ENCODE data around the gene SENP1.

Gene SENP1

DNA sequence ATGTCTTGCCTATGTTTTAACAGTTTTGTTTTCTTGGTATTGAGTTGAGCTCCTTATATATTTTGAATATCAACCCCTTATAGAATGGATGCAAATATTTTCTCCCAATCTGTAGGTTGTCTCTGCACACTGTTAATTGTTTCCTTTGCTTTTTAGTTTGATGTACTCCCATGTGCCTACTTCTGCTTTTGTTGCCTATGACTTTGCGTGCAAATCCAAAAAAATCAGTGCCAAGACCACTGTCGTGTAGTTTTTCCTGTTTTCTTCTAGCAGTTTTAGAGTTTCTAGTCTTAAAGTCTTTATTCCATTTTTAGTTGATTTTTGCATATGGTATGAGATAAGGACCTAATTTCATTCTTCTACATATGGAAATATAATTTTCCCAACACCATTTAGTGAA is 28.8 kb downstream of the SENP1 start:
- TF ChIP-seq, protein P1, sequence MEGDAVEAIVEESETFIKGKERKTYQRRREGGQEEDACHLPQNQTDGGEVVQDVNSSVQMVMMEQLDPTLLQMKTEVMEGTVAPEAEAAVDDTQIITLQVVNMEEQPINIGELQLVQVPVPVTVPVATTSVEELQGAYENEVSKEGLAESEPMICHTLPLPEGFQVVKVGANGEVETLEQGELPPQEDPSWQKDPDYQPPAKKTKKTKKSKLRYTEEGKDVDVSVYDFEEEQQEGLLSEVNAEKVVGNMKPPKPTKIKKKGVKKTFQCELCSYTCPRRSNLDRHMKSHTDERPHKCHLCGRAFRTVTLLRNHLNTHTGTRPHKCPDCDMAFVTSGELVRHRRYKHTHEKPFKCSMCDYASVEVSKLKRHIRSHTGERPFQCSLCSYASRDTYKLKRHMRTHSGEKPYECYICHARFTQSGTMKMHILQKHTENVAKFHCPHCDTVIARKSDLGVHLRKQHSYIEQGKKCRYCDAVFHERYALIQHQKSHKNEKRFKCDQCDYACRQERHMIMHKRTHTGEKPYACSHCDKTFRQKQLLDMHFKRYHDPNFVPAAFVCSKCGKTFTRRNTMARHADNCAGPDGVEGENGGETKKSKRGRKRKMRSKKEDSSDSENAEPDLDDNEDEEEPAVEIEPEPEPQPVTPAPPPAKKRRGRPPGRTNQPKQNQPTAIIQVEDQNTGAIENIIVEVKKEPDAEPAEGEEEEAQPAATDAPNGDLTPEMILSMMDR (IDR thresholded peaks at IDR 0.05; ENCODE audit: low read depth, low read length, missing control alignments): no peak
- H3K4me3 ChIP-seq (ENCODE audit: low read depth, low read length): no peak overlapping the region
- DNase-seq (ENCODE audit: low read depth): no peak

- no peak for DNase-seq (ENCODE audit: low read depth)
- TF ChIP-seq, protein P1 (IDR thresholded peaks at IDR 0.05; ENCODE audit: low read depth, low read length, missing control alignments): no peak
- H3K4me3 ChIP-seq (ENCODE audit: low read depth, low read length): no peak overlapping the region
Measured at GRCh38 chr12:48075832-48076231, 30.0 kb downstream of the SENP1 start.

DNA sequence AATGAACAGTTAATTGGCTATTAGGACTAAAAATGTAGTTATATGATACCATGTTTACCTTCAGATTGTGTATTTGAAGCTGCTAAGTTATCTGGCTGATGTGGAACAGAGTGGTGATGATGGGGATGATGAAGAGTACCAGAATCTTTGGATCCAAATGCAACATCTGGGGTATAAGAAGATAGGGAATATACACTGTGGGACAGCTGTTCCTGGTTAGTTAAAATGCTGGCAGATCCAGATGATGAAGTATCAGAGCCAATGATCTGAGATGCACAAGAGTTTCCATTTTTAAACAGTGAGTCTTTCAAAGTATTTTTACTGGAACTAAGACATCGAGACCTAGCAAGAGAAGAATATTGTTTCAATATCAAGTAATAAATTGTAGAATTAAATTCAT is 31.6 kb downstream of the SENP1 start:
- no peak for DNase-seq (ENCODE audit: low read depth)
- TF ChIP-seq, protein P1 (IDR thresholded peaks at IDR 0.05; ENCODE audit: low read depth, low read length, missing control alignments): no peak
- H3K4me3 ChIP-seq (ENCODE audit: low read depth, low read length): no peak overlapping the region

DNA sequence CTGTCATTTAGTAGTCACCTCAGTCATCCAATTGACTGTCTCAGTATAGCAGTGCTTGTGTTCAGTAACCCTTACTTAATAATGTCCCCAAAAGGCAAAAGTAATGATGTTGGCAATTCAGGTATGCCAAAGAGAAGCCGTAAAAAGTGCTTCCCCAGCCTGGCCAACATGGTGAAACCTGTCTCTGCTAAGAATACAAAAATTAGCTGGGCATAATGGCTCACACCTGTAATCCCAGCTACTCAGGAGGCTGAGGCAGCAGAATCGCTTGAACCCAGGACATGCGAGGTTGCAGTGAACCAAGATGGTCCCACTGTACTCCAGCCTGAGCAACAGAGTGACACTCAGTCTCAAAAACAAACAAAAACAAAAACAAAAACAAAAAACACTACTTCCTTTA is 33.6 kb downstream of the SENP1 start:
- DNase-seq (ENCODE audit: low read depth): no peak
- H3K4me3 ChIP-seq (ENCODE audit: low read depth, low read length): no peak overlapping the region
- TF ChIP-seq, protein P1 (IDR thresholded peaks at IDR 0.05; ENCODE audit: low read depth, low read length, missing control alignments): no peak

- H3K4me3 ChIP-seq (ENCODE audit: low read depth, low read length): no peak overlapping the region
- TF ChIP-seq, protein P1 (IDR thresholded peaks at IDR 0.05; ENCODE audit: low read depth, low read length, missing control alignments): no peak
- no peak for DNase-seq (ENCODE audit: low read depth)
Measured at GRCh38 chr12:48071808-48072207, 34.1 kb downstream of the SENP1 start.

GRCh38 chr12:48070731-48071130 is 35.1 kb downstream of the SENP1 start:
- TF ChIP-seq, protein P1 (IDR thresholded peaks at IDR 0.05; ENCODE audit: low read depth, low read length, missing control alignments): no peak
- no peak for DNase-seq (ENCODE audit: low read depth)
- H3K4me3 ChIP-seq (ENCODE audit: low read depth, low read length): no peak overlapping the region

DNA sequence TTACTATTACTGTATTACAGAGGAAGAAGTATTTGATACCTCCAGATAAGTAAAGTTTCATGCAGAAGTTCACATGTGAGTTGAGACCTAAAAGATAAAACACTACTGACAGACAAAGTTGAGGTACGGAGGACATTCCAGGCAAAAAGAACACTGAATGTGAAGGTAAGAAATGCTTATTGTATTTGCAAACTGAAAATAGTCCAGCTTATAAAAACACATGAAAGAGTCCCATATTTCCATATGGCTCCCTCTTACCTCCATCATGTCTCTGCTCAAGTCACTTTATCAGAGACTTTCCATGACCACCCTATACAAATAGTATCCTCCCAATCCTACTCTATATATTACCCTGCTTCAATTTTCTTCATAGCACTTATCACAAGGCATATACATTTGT is 35.8 kb downstream of the SENP1 start:
- H3K4me3 ChIP-seq (ENCODE audit: low read depth, low read length): no peak overlapping the region
- DNase-seq (ENCODE audit: low read depth): no peak
- TF ChIP-seq, protein P1 (IDR thresholded peaks at IDR 0.05; ENCODE audit: low read depth, low read length, missing control alignments): no peak

Measured in GM12864 (cell line).